ENCODE measurements around the gene ALDH3B2.
"Not testable (repeated sequence)": the region's sequence is repeated elsewhere in the genome, so short reads cannot be mapped to it uniquely, and the experiment has no call there.

ALDH3B2 gene

GRCh38 chr11:67685641-67686332 lies 11.4 kb upstream of the ALDH3B2 start:
- DNase-seq (ENCODE audit: low read depth in 2 of 2): not testable (repeated sequence)

- not testable (repeated sequence) for DNase-seq (ENCODE audit: low read depth in 2 of 2)
Measured at GRCh38 chr11:67682126-67683034, 8.0 kb upstream of the ALDH3B2 start.

GRCh38 chr11:67680696-67681470 lies 6.5 kb upstream of the ALDH3B2 start:
- no peak for DNase-seq (ENCODE audit: low read depth in 2 of 2)

GRCh38 chr11:67675058-67675747 lies 780 bp upstream of the ALDH3B2 start:
- no peak for DNase-seq (ENCODE audit: low read depth in 2 of 2)

- DNase-seq (ENCODE audit: low read depth in 2 of 2): no peak
Measured at GRCh38 chr11:67673902-67674301, 521 bp downstream of the ALDH3B2 start.

GRCh38 chr11:67673358-67673757 lies 1.1 kb downstream of the ALDH3B2 start:
- DNase-seq (ENCODE audit: low read depth in 2 of 2): no peak

- no peak for DNase-seq (ENCODE audit: low read depth in 2 of 2)
Measured at GRCh38 chr11:67671211-67671520, 3.3 kb downstream of the ALDH3B2 start.

GRCh38 chr11:67670316-67671210 lies 3.9 kb downstream of the ALDH3B2 start:
- no peak for DNase-seq (ENCODE audit: low read depth in 2 of 2)

- DNase-seq (ENCODE audit: low read depth in 2 of 2): no peak
Measured at GRCh38 chr11:67668192-67668551, 6.3 kb downstream of the ALDH3B2 start.

- DNase-seq (ENCODE audit: low read depth in 2 of 2): no peak
Measured at GRCh38 chr11:67667490-67668191, 6.8 kb downstream of the ALDH3B2 start.

- no peak for DNase-seq (ENCODE audit: low read depth in 2 of 2)
Measured at GRCh38 chr11:67666676-67667489, 7.5 kb downstream of the ALDH3B2 start.

GRCh38 chr11:67666303-67666645 lies 8.1 kb downstream of the ALDH3B2 start:
- no peak for DNase-seq (ENCODE audit: low read depth in 2 of 2)

GRCh38 chr11:67665541-67666302 lies 8.7 kb downstream of the ALDH3B2 start:
- no peak for DNase-seq (ENCODE audit: low read depth in 2 of 2)

GRCh38 chr11:67664696-67665540 lies 9.5 kb downstream of the ALDH3B2 start:
- DNase-seq (ENCODE audit: low read depth in 2 of 2): no peak

GRCh38 chr11:67664213-67664585 lies 10.2 kb downstream of the ALDH3B2 start:
- no peak for DNase-seq (ENCODE audit: low read depth in 2 of 2)

GRCh38 chr11:67663532-67664212 lies 10.8 kb downstream of the ALDH3B2 start:
- no peak for DNase-seq (ENCODE audit: low read depth in 2 of 2)

- no peak for DNase-seq (ENCODE audit: low read depth in 2 of 2)
Measured at GRCh38 chr11:67662835-67663531, 11.4 kb downstream of the ALDH3B2 start.

All from stimulated activated CD8-positive, alpha-beta memory T cell treated with anti-CD3 and anti-CD28 coated beads, Interleukin-7, amount 100 ng/mL, for 1 hour (primary cell).